Keratinocyte (primary cell): ENCODE data around the gene CREB3L2. TPM values are rescaled to one million over a fixed set of nuclear protein-coding genes. Genes with fewer than 3 reads are reported as not detected.

Source experiments
- DNase-seq: peaks from one replicate; pipeline ENCODE4 v3.0.0-alpha.2; 2011; ENCODE audit warnings: low read depth, missing footprints, low spot score
- FAIRE-seq: peaks from 2 replicates; lab custom pipeline; 2011; peaks lifted over from hg19 to GRCh38; lab: Jason Lieb, UNC
- H2AFZ ChIP-seq: 2 replicates; pipeline ENCODE4 v1.6.0; 2012; ENCODE audit warnings: low read length, control low read depth, inconsistent platforms; ENCODE audit not compliant: control insufficient read depth
- H3K27ac ChIP-seq: 2 replicates; pipeline ENCODE4 v1.5.1; 2011; ENCODE audit warnings: low read length; ENCODE audit not compliant: control insufficient read depth, insufficient read depth
- H3K27me3 ChIP-seq: 3 replicates; pipeline ENCODE4 v1.6.0; 2011; ENCODE audit warnings: low read length; ENCODE audit not compliant: control insufficient read depth, insufficient read depth; ENCODE audit errors: extremely low read depth
- H3K36me3 ChIP-seq, 2 experiments: 2 replicates in 1 of 2; 3 replicates in 1 of 2; pipeline ENCODE4 v1.5.1; 2011; ENCODE audit warnings: low read length in 2 of 2, mild to moderate bottlenecking in 1 of 2; ENCODE audit not compliant: control insufficient read depth in 2 of 2, insufficient read depth in 2 of 2; ENCODE audit errors: extremely low read depth in 1 of 2
- H3K4me1 ChIP-seq: 3 replicates; pipeline ENCODE4 v1.5.1; 2011; ENCODE audit warnings: low read length; ENCODE audit not compliant: control insufficient read depth, insufficient read depth; ENCODE audit errors: extremely low read depth
- H3K4me2 ChIP-seq: 3 replicates; pipeline ENCODE4 v1.6.0; 2011; ENCODE audit warnings: low read depth, low read length; ENCODE audit not compliant: control insufficient read depth, insufficient read depth; ENCODE audit errors: extremely low read depth
- H3K4me3 ChIP-seq, 3 experiments: fragments of 200-600 bp in 1 of 3; sonication (generic) in 1 of 3; 2 replicates in 2 of 3; 3 replicates in 1 of 3; pipeline ENCODE4 v1.5.1; 2011 to 2016; ENCODE audit warnings: low read length in 3 of 3, mild to moderate bottlenecking in 3 of 3, control low read depth in 2 of 3, inconsistent platforms in 1 of 3, low read depth in 1 of 3, mixed read lengths in 1 of 3, mixed run types in 1 of 3, moderate library complexity in 1 of 3; ENCODE audit not compliant: control insufficient read depth in 2 of 3, insufficient read depth in 2 of 3; ENCODE audit errors: extremely low read depth in 1 of 3
- H3K79me2 ChIP-seq: 2 replicates; pipeline ENCODE4 v1.6.0; 2012; ENCODE audit warnings: low read length; ENCODE audit not compliant: control insufficient read depth, insufficient read depth
- H3K9ac ChIP-seq: 3 replicates; pipeline ENCODE4 v1.6.0; 2011; ENCODE audit warnings: low read length; ENCODE audit not compliant: control insufficient read depth, insufficient read depth; ENCODE audit errors: extremely low read depth
- H3K9me1 ChIP-seq: 3 replicates; pipeline ENCODE4 v1.6.0; 2011; ENCODE audit warnings: low read length; ENCODE audit not compliant: control insufficient read depth, insufficient read depth; ENCODE audit errors: extremely low read depth
- H3K9me3 ChIP-seq: 2 replicates; pipeline ENCODE4 v1.5.1; 2012; ENCODE audit warnings: low read depth, low read length; ENCODE audit not compliant: control insufficient read depth
- H4K20me1 ChIP-seq: 3 replicates; pipeline ENCODE4 v1.6.0; 2011; ENCODE audit warnings: low read length; ENCODE audit not compliant: control insufficient read depth, insufficient read depth; ENCODE audit errors: extremely low read depth
- EZH2 ChIP-seq: IDR thresholded peaks from one replicate; pipeline ENCODE4 v1.6.1; 2012; ENCODE audit warnings: inconsistent platforms, mild to moderate bottlenecking, low read length, moderate library complexity
- dilution Hi-C: fragments of 300-500 bp; cut with MboI; formaldehyde crosslinking; loops from one replicate; pipeline ENCODE4 v1.7.0; 2020; ENCODE audit warnings: low sequenced_read_pairs; ENCODE audit not compliant: extremely low pct_ligation_motif_present
- polyA plus RNA-seq, 5 experiments: library from polyadenylated mRNA; depleted of rRNA in 3 of 5; stranded (reverse) in 3 of 5; stranded (forward) in 1 of 5; unstranded in 1 of 5; fragments of >200 nt; gene quantifications; 1 replicate in 1 of 5; 2 replicates in 3 of 5; 3 replicates in 1 of 5; pipeline versions ENCODE4 v1.2.1 to v1.2.3, GENCODE V29; 2011 to 2012; ENCODE audit warnings: missing spikeins in 2 of 5, low read depth in 1 of 5, low replicate concordance in 1 of 5
- TF ChIP-seq, protein P1 (sequence below), 3 experiments: IDR thresholded peaks in 1 of 3; conservative IDR thresholded peaks in 1 of 3; optimal IDR thresholded peaks in 1 of 3; 2 replicates in 2 of 3; 3 replicates in 1 of 3; pipeline versions ENCODE3 to v1.5.1; 2011; ENCODE audit warnings: low read length in 3 of 3, mild to moderate bottlenecking in 3 of 3, moderate library complexity in 2 of 3, control low read depth in 1 of 3, inconsistent platforms in 1 of 3; ENCODE audit not compliant: insufficient read depth in 2 of 3; ENCODE audit errors: extremely low read depth in 1 of 3

The CREB3L2 gene
- polyA plus RNA-seq, 1 donor (not counting 4 experiments of a cell fraction or from before 2014, with no cell fraction given): 12.8 TPM

DNA sequence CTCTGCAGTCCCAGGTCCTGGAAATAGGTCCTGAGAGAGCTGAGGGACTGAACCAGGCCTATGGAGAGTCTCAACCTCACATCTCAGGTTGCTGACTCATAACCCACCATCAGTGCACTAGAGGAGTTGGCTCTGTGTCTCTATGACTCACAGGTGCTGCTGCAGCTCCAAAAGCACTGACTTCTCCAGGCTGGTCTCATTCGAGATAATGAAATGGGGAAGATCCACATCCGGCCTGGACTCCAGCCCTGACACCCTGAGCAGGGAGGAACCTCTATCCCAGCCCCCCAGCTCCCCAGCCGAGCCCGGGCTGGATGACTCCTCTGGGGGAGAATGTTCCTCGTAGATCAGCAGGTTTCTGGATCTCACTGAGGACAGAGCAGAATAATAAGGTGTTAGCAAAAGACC lies 119.6 kb downstream of the CREB3L2 start:
- Histone ChIP-seq H3K36me3 (peaks cover 3 to 9% of the 10 kb centered on the region in 2 experiments), H3K9me1 (peaks cover 2% of the 10 kb centered on the region), H3K4me1 (peaks cover 45% of the 10 kb centered on the region), H3K9ac (no peak overlapping the region), H4K20me1 (no peaks in the 10 kb centered on the region), H3K4me2 (peak overlapping the region; percentile 52), H3K4me3 (no peak overlapping the region), H3K9me3 (no peaks in the 10 kb centered on the region), H3K27me3 (no peaks in the 10 kb centered on the region), H3K79me2 (no peaks in the 10 kb centered on the region), H3K27ac (peak overlapping the region; percentile 54), H2AFZ (no peak overlapping the region)
- dilution Hi-C loops: no loop called here
- peak; percentile 90 for DNase-seq
- TF ChIP-seq, protein P1, sequence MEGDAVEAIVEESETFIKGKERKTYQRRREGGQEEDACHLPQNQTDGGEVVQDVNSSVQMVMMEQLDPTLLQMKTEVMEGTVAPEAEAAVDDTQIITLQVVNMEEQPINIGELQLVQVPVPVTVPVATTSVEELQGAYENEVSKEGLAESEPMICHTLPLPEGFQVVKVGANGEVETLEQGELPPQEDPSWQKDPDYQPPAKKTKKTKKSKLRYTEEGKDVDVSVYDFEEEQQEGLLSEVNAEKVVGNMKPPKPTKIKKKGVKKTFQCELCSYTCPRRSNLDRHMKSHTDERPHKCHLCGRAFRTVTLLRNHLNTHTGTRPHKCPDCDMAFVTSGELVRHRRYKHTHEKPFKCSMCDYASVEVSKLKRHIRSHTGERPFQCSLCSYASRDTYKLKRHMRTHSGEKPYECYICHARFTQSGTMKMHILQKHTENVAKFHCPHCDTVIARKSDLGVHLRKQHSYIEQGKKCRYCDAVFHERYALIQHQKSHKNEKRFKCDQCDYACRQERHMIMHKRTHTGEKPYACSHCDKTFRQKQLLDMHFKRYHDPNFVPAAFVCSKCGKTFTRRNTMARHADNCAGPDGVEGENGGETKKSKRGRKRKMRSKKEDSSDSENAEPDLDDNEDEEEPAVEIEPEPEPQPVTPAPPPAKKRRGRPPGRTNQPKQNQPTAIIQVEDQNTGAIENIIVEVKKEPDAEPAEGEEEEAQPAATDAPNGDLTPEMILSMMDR (optimal IDR thresholded peaks at IDR 0.05 in 1 of 3, IDR thresholded peaks at IDR 0.05 in 1 of 3, conservative IDR thresholded peaks at IDR 0.05 in 1 of 3; ENCODE audit: extremely low read depth in 1 of 3, insufficient read depth in 2 of 3, low read length in 3 of 3): no peak
- no peak for TF ChIP-seq EZH2
- peak; percentile 96 for FAIRE-seq

DNA sequence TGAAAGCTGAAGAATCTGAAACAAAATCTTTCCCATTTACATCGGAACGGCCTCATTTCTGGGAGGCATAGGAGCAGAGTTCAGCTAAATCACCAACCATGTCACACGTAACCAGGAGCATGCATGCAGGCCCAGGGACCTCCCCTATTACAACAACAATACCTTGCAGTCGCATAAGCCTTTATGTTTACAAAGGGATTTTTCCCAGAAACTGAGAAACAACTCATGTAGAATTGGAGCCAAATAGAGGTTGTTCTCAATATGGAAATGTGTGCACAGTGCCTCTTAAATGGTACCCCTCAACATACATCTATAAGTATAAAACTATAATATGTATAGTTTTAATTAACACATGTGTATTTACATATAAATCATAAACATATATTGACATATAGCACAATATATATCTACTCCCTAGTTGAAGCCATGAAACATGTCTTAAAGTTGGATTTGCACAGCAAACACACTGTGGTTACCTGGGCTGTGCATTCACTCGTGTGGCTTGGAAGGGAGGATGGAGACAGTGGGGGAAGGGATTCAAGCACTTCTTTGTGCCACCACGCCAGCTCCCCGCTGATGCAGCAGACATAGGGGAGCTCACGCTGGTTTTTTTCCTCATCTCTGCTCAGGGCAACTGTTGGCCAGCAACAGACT lies 120.2 kb downstream of the CREB3L2 start:
- Histone ChIP-seq H3K27ac (peak overlapping the region; percentile 8), H3K4me2 (no peak overlapping the region), H3K27me3 (no peaks in the 10 kb centered on the region), H3K79me2 (no peaks in the 10 kb centered on the region), H3K4me3 (no peak overlapping the region), H3K9me3 (no peaks in the 10 kb centered on the region), H3K9me1 (peaks cover 2% of the 10 kb centered on the region), H3K4me1 (peaks cover 45% of the 10 kb centered on the region), H4K20me1 (no peaks in the 10 kb centered on the region), H3K9ac (no peak overlapping the region), H2AFZ (no peak overlapping the region), H3K36me3 (peaks cover 3 to 9% of the 10 kb centered on the region in 2 experiments)
- TF ChIP-seq EZH2: no peak
- TF ChIP-seq, protein P1 (optimal IDR thresholded peaks at IDR 0.05 in 1 of 3, IDR thresholded peaks at IDR 0.05 in 1 of 3, conservative IDR thresholded peaks at IDR 0.05 in 1 of 3; ENCODE audit: extremely low read depth in 1 of 3, insufficient read depth in 2 of 3, low read length in 3 of 3): no peak
- FAIRE-seq: no peak
- no peak for DNase-seq
- dilution Hi-C loops: no loop called here
